GM19099 (cell line): ENCODE results near the gene JTB.

ENCODE experiments used
- POLR2A ChIP-seq: IDR thresholded peaks from 3 replicates; pipeline ENCODE4 v1.6.1; 2011; ENCODE audit warnings: low read depth; ENCODE audit not compliant: insufficient read length; ENCODE audit errors: extremely low read depth

Gene JTB

DNA sequence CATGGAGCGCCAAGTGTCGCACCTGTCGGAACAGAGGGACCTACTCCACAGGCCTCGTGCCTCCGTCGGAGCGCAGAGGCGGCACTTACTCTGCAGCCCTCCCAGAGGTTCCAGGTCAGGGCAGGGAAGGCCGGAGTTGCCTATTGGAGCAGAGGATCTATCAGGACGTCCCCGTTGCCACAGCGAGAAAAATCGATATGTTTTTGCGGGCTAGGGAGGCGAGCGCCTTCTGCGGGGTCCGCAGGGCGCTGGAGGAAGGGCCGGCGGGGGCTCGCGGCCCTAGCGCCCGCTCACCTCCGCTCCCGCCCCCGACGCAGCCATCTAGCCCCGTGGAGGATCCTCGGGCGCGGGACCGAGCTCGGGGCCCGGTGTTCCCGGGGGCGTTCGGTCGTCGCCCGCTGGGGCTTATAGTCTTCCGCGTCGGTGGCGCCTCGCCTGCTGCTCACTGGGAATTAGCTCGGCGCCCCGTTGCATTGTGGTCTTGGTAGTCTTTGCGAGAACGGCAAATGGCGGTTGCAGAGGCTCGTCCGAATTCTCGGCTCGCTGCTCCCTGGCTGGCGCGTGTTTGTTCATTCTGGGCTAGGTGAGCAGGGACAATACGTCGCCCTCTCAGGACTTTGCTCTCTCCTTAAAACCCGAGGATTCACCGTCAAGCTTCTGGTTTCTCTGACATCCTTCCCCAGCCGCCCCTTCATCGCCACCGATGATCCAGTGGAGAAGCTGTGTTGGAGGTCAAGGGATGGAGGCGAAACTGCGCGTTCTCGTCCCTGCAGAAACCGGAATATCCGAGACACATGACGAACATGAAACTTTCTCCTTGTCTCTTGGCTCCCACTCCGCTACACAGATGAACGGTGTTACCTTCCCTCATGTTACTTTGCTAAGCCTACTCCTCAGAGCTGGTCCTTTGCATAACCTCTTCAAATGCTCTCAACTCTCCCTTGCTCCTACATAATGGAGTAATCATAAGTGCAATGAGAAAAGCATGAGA is at the start of gene JTB:
Gene JTB (minus strand): TSS at position 425 of the 991 bp plus-strand sequence. CDS start 422 bp downstream, at position 3.
- TF ChIP-seq POLR2A, result peak; percentile 94

- no peak for TF ChIP-seq POLR2A
Observed at GRCh38 chr1:154019940-154020339, 42.5 kb upstream of the JTB start.

GRCh38 chr1:154019269-154019668 is 41.8 kb upstream of the JTB start:
- TF ChIP-seq POLR2A, result no peak

DNA sequence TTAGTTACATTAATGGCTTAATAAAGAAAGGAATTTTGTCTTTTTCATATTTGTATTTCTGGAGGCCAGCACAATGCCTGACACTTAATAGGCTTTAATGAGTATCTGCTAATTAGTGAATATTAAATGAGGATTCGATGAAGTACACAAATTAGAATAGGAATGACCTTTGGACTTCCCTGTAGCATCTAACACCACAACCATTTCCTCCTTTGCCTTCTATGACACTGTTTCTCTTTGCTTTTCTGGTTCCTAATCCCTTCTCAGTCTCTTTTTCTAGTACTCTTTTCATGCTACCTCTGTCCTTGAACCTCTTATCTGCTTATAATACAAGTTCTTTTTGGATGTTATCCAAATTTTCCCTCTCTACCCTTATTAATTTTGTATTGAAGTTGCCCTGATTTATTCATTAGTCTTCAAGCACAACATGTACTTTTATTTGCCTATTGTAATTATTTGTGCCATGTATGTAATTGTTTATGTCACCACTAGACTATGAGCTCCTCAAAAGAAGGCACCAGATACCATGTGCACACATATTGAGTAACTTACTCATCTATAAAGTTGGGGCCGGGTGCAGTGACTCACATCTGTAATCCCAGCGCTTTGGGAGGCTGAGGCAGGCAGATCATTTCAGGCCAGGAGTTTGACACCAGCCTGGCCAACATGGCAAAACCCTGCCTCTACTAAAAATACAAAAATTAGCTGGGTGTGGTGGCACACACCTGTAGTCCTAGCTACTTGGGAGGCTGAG is 36.9 kb upstream of the JTB start:
- TF ChIP-seq POLR2A, result no peak

GRCh38 chr1:154012129-154012528 is 34.7 kb upstream of the JTB start:
- no peak for TF ChIP-seq POLR2A

DNA sequence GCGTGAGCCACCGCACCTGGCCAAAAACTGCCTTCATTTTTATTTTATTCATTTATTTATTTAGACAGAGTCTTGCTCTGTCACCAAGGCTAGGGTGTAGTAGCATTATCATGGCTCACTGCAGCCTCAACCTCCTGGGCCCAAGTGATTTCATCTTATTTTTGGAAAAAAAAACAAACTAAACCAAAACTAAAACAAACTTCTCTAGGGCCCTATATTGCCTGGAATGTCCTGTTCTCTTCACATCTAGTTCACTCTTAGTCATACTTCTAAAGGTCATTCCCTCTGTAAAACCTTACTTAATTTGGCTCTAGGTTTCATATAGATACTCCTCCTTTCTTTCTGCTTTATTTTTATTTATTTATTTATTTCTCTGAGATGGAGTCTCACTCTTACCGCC is 28.7 kb upstream of the JTB start:
- TF ChIP-seq POLR2A, result no peak

DNA sequence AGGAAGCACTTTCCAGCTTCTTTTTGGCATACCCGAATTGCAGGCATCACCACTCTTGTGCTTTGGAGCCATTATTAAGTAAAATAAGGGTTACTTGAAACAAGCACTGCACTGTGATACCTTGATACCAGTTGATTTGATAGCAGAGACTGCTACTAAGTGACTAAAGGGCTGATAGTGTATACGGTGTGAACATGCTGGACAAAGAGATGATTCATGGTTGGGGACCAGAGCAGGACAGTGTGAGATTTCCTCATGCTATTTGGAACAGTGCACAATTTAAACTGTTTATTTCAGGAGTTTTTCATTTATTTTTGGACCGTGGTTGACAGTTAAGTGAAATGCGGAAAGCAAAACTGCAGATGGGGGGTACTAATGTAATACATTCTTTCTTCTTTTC is 22.9 kb upstream of the JTB start:
- TF ChIP-seq POLR2A, result no peak

DNA sequence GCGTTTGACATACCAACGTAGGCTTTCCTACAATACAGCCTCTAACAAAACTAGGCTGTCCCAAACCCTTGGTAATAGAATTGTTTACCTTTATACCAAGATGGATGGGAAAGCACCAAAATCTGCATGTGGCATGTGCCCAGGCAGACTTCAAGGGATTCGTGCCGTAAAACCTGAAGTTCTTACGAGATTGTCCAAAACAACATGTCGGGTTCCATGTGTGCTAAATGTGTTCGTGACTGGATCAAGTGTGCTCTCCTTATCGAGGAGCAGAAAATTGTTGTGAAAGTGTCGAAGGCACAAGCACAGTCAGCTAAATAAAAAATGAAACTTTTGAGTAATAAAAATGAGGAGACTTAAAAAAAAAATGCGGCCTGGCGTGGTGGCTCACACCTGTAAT is 18.2 kb upstream of the JTB start:
- no peak for TF ChIP-seq POLR2A

GRCh38 chr1:153995202-153995601 is 17.7 kb upstream of the JTB start:
- no peak for TF ChIP-seq POLR2A

DNA sequence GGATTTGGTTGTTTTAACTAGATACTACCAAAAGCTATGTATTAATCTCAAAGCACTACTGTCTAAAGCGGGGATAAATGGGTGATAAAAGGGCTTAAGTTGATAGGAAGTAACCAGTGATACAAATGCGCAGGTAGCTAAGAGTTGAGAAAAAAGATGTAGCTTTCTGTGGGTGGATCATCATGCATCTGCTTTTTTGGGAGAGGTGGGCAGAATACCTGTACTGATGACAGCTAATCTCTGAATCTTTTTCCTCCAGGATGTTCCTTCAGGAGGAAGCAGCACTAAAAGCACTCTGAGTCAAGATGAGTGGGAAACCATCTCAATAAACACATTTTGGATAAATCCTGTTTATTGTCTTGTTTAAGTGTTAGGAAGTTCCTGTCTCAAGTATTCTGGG is 14.3 kb upstream of the JTB start:
- no peak for TF ChIP-seq POLR2A

DNA sequence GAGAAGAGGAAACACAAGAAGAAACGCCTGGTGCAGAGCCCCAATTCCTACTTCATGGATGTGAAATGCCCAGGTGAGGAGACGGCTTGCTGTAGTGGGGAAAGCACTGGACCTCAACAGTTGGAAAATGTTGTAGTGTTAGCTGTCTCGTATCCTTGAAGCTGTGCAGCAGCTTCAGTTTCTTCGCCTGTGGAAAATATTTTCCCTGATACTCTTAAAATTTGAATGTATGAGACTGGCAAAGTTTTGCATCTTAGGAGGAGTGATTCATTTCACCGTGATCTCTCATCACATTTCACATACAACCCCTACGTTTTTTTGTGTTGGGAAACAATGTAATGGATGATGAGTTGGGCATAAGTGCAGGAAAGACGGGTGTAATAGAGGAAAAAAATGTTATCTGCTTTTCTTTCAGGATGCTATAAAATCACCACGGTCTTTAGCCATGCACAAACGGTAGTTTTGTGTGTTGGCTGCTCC is 13.7 kb upstream of the JTB start:
- TF ChIP-seq POLR2A, result no peak

DNA sequence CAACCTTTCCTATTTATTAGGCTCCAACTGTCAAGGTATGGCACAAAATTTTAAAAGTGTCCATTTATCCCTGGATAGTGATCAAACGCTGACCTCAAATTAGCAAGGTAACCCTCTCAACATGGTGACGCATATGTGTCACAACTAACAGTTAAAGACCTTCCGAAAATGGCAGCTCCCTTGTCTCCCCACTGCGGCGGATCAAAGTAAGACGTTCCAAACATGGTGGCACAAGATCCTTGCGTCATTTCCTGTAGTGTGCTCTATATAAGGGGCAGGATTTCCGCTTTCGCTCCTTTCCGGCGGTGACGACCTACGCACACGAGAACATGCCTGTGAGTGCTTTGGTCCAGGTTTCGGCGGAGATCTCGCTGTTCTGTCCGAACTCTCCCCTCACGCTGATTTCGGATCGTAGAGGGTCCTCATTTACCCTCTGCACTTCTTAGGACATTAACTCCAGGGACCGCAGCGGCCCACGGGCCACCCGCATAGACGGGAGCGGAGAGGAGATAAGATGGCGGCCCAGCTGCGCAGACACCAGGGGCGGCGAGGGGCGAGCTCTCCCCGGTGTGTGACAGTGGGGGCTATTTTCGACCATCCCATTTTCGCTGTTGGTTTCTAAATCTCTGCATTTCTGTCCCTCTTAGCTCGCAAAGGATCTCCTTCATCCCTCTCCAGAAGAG is 13.1 kb upstream of the JTB start, which contains the start of gene RPS27:
Gene RPS27 (plus strand): TSS at position 295 of the 683 bp plus-strand sequence. CDS start 35 bp downstream, at position 330.
- peak; percentile 100 for TF ChIP-seq POLR2A

- TF ChIP-seq POLR2A, result no peak
Observed at GRCh38 chr1:153987621-153988020, 10.1 kb upstream of the JTB start.

DNA sequence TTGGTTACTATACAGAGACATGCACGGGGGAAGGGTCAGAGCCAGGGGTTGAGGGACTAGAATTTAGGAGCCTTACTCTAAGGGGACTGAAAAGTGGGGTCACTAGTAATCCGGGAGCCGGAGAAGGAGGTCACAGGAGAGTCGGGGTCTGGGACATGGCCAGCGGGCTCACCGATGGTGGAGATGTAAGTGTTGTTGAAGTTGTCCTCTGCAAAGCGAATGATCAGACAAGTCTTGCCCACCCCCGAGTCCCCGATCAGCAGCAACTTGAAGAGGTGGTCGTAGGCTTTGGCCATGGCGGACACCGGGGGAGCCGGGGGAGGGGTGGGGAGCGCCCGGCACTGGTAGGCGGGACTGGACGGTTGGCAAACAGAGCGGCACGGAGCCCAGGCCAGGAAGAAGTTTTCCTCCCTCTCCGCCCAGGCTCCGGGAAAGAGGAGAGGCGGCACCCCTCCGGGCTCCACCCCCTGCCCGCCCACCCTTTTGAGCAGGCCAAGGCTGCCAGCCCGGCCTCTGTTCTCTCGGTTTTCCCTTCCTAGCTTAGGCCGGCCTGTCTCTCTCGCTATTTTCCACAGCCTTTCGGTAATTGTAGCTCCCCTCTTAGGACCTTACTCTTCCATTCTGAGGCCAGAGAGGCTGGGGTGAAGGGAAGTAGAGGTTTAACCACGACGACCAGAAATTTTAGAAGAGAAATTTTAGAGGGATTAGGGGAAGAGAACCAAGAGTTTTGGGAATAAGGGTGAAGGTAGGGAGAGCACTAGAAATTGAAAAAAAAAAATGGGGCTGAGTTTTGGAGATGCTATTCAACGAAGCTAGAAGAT is 8.7 kb upstream of the JTB start, which contains the start of gene RAB13:
Gene RAB13 (minus strand): TSS at position 399 of the 821 bp plus-strand sequence. CDS start 103 bp downstream, at position 296.
- TF ChIP-seq POLR2A, result no peak
